Sigmoid colon (tissue), 4 donors: Measurements from ENCODE around the gene ATP10B.

ENCODE experiments used
- EP300 ChIP-seq, 4 donors: sonication (generic); formaldehyde crosslinking; IDR thresholded peaks; one replicate each; pipeline ENCODE4 v1.6.1; 2017; ENCODE audit warnings: antibody characterized with exemption in 4 of 4
- POLR2A ChIP-seq, 2 donors: fragments of 450-650 bp; IDR thresholded peaks; one replicate each; pipeline ENCODE4 v1.6.1; 2016; ENCODE audit warnings: antibody characterized with exemption in 2 of 2, mild to moderate bottlenecking in 2 of 2, moderate library complexity in 2 of 2
- TF ChIP-seq, protein P1 (sequence below), 4 experiments: fragments of 450-650 bp in 3 of 4; fragments of 200-600 bp in 1 of 4; IDR thresholded peaks; one replicate each; pipeline ENCODE4 v1.5.1; 2016 to 2019; ENCODE audit warnings: antibody characterized with exemption in 4 of 4, mild to moderate bottlenecking in 3 of 4, moderate library complexity in 2 of 4

DNA sequence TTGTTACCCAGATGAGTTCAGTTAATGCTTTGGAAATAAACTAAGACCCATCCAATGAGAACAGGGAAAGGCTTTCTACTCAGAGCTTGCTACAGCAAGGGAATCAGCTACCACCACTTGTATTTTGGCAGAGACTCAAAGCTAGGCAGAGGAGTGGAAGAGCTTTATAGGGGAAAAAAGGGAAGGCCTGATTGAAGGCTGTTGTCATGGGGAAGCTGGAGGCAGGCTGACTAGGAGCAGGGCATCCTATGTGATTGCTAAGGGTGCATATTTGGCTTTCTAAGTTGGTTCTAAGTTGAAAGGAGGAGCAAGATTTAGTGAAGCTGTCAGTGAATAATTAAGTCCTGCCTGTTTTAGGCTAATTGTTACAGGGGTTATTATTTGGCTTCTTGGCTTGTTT, 314.9 kb downstream of the ATP10B start:
- TF ChIP-seq POLR2A (IDR thresholded peaks at IDR 0.05) (no peak), EP300 (IDR thresholded peaks at IDR 0.05) (no peak)
- TF ChIP-seq, protein P1, sequence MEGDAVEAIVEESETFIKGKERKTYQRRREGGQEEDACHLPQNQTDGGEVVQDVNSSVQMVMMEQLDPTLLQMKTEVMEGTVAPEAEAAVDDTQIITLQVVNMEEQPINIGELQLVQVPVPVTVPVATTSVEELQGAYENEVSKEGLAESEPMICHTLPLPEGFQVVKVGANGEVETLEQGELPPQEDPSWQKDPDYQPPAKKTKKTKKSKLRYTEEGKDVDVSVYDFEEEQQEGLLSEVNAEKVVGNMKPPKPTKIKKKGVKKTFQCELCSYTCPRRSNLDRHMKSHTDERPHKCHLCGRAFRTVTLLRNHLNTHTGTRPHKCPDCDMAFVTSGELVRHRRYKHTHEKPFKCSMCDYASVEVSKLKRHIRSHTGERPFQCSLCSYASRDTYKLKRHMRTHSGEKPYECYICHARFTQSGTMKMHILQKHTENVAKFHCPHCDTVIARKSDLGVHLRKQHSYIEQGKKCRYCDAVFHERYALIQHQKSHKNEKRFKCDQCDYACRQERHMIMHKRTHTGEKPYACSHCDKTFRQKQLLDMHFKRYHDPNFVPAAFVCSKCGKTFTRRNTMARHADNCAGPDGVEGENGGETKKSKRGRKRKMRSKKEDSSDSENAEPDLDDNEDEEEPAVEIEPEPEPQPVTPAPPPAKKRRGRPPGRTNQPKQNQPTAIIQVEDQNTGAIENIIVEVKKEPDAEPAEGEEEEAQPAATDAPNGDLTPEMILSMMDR (IDR thresholded peaks at IDR 0.05) = no peak
